ENCODE results near the gene SYPL1. TPM values are rescaled to one million over a fixed set of nuclear protein-coding genes. Genes with fewer than 3 reads are reported as not detected.

SYPL1 gene
- total RNA-seq, 1 experiment from 2014 or later = 39.2 TPM

DNA sequence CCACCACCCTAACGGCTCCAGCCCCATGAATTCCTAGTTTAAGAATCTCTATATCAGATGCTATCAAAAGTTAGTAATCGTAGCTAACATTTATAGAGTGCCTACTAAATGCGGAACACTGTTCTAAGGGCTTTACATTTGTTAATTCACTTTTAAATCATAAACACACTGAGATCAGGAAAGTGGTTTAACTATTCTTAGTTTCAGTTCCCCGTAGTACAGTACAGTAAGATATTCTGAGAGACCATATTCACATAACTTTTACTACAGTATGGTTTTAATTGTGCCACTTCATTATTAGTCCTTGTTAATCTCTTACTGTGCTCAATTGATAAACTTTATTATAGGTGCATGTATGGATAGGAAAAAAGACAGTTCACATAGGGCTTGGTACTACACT is 22.5 kb downstream of the SYPL1 start:
- Histone ChIP-seq H3T11ph (ENCODE audit: low read length) (no peak overlapping the region), H3K23ac (ENCODE audit: insufficient read length, low read depth, low read length) (no peak overlapping the region), H4K8ac (replicated peaks; ENCODE audit: insufficient read length, low read depth, low read length) (no peak overlapping the region), H3K79me2 (ENCODE audit: insufficient read depth, low read length) (no peaks in the 10 kb centered on the region), H3K9ac (ENCODE audit: extremely low read depth, insufficient read length, low read length) (no peak overlapping the region), H3K4me1 (ENCODE audit: insufficient read depth, low read length) (no peaks in the 10 kb centered on the region), H3K9me3 (ENCODE audit: control insufficient read depth, low read depth, low read length) (no peaks in the 10 kb centered on the region), H2BK20ac (ENCODE audit: low read depth, low read length, poor library complexity, severe bottlenecking) (no peak overlapping the region), H3K56ac (ENCODE audit: insufficient read length, low read depth, low read length) (no peak overlapping the region), H3K14ac (ENCODE audit: insufficient read depth, low read length) (no peak overlapping the region), H2BK15ac (ENCODE audit: low read depth, low read length) (no peak overlapping the region), H3K27me3 (ENCODE audit: insufficient read depth, low read length) (no peaks in the 10 kb centered on the region), H2BK12ac (ENCODE audit: insufficient read length, low read depth, low read length) (no peak overlapping the region), H4K91ac (ENCODE audit: insufficient read length, low read depth, low read length) (no peak overlapping the region), H3K18ac (ENCODE audit: insufficient read length, low read depth, low read length) (no peak overlapping the region), H2AFZ (ENCODE audit: low read length) (no peak overlapping the region), H3K23me2 (ENCODE audit: insufficient read length, low read depth, low read length, poor library complexity, severe bottlenecking) (no peaks in the 10 kb centered on the region), H2BK120ac (ENCODE audit: low read depth, low read length, poor library complexity, severe bottlenecking) (no peak overlapping the region), H3K4ac (ENCODE audit: low read depth, low read length) (no peak overlapping the region), H3K79me1 (ENCODE audit: insufficient read depth, low read depth, low read length, poor library complexity, severe bottlenecking) (no peaks in the 10 kb centered on the region), H3K27ac (ENCODE audit: insufficient read length, low read depth, low read length) (no peak overlapping the region), H2BK5ac (ENCODE audit: insufficient read length, low read length) (no peak overlapping the region), H2AK5ac (ENCODE audit: insufficient read length, low read length) (no peak overlapping the region), H3K4me2 (ENCODE audit: insufficient read depth, insufficient read length, low read length) (no peak overlapping the region), H4K20me1 (ENCODE audit: control insufficient read depth, insufficient read depth, insufficient read length) (no peaks in the 10 kb centered on the region), H4K5ac (ENCODE audit: insufficient read length, low read depth, low read length) (no peak overlapping the region)
- H3K27ac Mint-ChIP-seq = no peak overlapping the region; a peak in 1 of 7 replicates
- no peak for DNase-seq
- H3K4me1 Mint-ChIP-seq = peaks cover 0 to 8% of the 10 kb centered on the region in 2 experiments; a peak in 2 of 4 replicates
- no peaks in the 10 kb centered on the region for H3K27me3 Mint-ChIP-seq (ENCODE audit: low read depth)
- peaks cover 11 to 25% (median 20%) of the 10 kb centered on the region in 3 experiments; a peak in 5 of 7 replicates for H3K36me3 Mint-ChIP-seq (ENCODE audit: insufficient read depth in 1 of 3, low read depth in 3 of 3)
- TF ChIP-seq, protein P1, sequence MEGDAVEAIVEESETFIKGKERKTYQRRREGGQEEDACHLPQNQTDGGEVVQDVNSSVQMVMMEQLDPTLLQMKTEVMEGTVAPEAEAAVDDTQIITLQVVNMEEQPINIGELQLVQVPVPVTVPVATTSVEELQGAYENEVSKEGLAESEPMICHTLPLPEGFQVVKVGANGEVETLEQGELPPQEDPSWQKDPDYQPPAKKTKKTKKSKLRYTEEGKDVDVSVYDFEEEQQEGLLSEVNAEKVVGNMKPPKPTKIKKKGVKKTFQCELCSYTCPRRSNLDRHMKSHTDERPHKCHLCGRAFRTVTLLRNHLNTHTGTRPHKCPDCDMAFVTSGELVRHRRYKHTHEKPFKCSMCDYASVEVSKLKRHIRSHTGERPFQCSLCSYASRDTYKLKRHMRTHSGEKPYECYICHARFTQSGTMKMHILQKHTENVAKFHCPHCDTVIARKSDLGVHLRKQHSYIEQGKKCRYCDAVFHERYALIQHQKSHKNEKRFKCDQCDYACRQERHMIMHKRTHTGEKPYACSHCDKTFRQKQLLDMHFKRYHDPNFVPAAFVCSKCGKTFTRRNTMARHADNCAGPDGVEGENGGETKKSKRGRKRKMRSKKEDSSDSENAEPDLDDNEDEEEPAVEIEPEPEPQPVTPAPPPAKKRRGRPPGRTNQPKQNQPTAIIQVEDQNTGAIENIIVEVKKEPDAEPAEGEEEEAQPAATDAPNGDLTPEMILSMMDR (conservative IDR thresholded peaks at IDR 0.05) = no peak
- no CpG with 5 or more reads among the region's 4 CpGs for WGBS (ENCODE audit: extremely low coverage, insufficient read length, low lambda C conversion rate)
- H3K4me3 Mint-ChIP-seq = no peak overlapping the region
- H3K9me3 Mint-ChIP-seq = no peaks in the 10 kb centered on the region

Data from H9 (cell line).